KBM-7 (cell line): ENCODE measurements around the gene SCAPER.
A peak's percentile ranks its signal among the peaks of the same experiment; 100 is the strongest.
"Not testable (repeated sequence)": the region's sequence is repeated elsewhere in the genome, so short reads cannot be mapped to it uniquely, and the experiment has no call there.

Experiments used
- DNase-seq: peaks from one replicate; pipeline ENCODE4 v3.0.0-alpha.2; 2015
- in situ Hi-C: fragments of 300-500 bp; cut with MboI; formaldehyde crosslinking; loops from 2 replicates; pipeline ENCODE4 v1.14.3; 2020; ENCODE audit warnings: low sequenced_read_pairs, low pct_unique_long_range_greater_than_20kb, mixed read lengths

The SCAPER gene

DNA sequence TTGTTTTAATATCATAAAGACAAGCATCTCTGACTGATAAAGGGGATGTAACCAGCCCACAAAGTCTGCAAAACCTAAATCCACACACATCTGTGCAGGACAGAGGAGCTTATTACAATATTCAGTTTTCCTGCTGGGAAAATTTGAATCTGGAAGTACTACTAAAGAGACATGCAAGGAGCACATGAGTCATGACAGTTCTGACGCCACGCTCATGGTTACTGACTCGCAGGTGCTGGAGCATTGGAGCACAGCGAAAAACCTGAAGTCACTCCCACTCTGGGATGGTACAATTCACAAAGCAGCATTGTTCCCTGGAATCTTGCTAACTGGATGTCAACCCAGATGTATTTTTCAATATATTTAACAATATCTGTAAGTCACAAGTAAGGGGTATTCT, 576.2 kb downstream of the SCAPER start:
- in situ Hi-C loops = loop anchor here (10.0 kb wide), 1 partner anchor 134 kb away; no protein-coding TSS in a partner anchor

DNA sequence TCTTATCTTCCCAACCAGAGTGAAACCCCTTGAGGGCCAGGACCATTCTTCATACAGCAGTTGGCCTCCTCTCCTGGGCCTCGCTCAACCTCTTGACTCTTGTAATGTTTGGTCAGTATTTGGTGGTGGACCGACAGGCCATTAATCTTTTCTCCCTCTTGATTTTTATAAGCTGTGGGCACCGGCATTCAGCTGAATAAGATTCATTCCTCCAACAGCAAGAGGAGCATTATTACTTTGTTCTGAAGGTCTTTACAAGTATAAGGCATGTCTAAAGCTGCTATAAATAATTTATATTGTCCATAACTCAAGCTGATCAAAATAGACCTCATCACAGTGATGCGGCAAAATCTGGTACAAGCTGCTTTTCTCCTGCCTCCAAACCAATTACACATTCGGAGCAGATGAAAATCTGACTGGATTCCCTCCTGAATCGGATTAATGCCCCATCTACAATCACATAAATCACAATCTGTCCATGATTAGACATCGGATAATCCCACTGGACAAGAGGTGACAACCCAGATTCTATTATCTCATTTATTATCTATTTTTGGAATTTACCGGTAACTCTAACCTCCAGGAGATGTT, 576.9 kb downstream of the SCAPER start:
- DNase-seq = no peak
- in situ Hi-C loops = loop anchor here (10.0 kb wide), 1 partner anchor 133 kb away; no protein-coding TSS in a partner anchor

More for the DNA sequence above, 576.2 kb downstream of the SCAPER start:
- no peak for DNase-seq

DNA sequence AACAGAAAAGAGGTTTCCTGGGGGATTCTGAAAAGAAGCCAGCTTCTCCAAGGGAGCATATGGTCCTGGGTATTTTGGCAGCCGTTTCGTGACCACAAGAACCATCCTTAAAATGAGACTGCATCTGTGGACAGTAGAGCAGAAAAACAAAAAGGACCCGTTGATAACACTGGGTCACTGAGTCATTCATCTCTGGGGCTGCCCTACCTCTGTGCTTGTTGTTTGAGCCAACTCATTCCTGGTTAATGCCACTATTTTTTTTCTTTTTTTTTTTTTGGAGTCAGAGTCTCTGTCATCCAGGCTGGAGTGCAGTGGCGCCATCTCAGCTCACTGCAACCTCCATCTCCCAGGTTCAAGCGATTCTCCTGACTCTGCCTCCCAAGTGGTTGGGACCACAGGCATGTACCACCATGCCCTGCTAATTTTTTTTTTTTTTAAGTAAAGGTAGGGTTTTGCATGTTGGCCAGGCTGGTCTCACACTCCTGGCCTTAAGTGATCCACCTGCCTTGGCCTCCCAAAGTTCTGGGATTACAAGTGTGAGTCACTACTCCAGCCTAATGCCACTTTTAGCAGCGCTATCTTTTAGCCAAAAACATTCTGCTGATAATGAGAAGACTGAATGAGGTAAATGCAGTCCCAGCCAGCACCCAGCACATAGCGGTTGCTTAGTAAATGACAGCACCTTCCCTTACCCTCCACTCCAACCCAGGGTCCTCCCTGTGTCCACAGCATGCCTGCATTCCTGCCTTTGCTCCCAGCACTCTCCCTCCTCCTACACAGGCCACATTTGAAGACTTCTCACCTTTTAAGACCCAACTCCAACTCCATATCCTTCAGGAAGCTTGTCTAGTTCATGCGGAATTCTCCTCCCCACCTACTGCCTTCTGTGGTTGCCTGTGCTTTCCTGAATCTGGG, 577.7 kb downstream of the SCAPER start:
- no peak for DNase-seq
- in situ Hi-C loops = loop anchor here (10.0 kb wide), 1 partner anchor 133 kb away; no protein-coding TSS in a partner anchor

DNA sequence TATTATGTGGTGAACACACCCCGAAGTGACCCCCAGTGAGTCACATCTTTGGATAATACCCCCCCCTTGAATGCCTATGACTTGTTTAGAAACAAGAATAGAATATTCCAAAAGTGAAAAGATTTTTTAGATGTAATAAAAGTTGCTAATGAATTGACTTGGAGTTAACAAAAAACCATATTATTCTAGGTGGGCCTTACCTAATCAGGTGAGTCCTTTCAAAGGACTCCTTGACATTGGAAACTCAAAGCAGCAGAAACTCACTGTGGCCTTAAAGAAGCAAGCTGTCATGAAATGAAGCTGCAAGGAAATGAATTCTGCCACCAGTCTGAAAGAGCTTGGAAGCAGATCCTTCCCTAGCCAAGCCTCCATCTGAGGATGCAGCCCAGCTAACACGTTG, 579.4 kb downstream of the SCAPER start:
- DNase-seq = no peak
- in situ Hi-C loops = loop anchor here (10.0 kb wide), 1 partner anchor 131 kb away; no protein-coding TSS in a partner anchor

DNA sequence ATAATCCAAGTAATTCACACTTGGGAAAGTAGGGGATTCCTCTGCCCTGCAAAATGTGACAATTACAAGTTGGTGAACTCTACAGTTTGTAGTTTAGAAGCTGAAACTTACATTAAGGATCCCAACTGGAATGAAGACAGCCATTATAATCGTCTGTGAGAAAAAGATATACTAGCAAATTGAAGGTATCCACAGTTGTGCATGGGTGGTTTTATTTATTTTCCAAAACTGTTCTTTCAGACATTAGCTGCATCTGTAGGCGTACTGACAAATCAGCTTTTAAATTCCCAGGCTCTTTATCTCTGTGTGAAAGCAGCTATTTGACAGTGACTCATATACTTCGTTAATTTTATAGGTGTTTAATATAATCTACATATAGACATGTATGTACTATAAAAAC, 581.1 kb downstream of the SCAPER start:
- DNase-seq = no peak
- in situ Hi-C loops = loop anchor here (10.0 kb wide), 1 partner anchor 129 kb away; no protein-coding TSS in a partner anchor

DNA sequence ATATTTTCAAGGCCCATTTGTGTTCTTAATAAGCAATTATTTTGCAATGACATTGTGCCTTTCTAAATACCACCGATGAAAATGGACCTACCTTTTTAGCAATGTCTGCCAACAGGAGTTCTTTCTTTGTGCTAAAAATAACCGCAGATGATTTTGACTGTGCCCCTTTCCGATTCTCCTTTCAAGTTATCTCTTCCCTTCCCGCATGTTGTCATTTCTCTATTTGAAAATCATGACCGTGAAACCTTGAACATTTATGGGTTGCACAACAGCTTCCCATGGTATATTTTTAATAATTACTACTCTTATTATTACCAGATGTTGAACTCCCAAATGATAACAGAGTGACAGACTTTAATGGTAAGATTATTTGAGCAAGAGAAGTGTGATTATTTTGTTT, 583.5 kb downstream of the SCAPER start:
- in situ Hi-C loops = loop anchor here (10.0 kb wide), 1 partner anchor 127 kb away; no protein-coding TSS in a partner anchor
- DNase-seq = no peak

DNA sequence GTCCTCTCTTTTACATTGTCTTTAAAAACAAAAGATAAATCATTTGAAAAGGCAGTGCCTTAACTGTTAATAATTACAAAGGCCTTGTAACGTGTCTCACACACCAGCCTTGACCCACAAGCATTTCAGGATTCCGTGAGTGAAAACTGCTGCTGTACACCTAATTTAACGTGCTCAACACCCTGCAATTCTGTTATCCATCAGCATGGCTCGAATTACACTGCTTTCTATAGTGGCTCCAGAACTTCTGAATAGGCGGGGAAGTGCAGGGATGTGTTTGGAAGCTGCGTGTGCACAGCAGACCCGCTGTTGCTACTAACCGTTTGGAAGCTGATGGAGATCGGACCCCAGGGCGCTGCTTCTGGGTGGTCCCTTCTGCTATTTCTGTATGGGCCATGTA, 584.0 kb downstream of the SCAPER start:
- no peak for DNase-seq
- in situ Hi-C loops = loop anchor here (10.0 kb wide), 1 partner anchor 126 kb away; no protein-coding TSS in a partner anchor

DNA sequence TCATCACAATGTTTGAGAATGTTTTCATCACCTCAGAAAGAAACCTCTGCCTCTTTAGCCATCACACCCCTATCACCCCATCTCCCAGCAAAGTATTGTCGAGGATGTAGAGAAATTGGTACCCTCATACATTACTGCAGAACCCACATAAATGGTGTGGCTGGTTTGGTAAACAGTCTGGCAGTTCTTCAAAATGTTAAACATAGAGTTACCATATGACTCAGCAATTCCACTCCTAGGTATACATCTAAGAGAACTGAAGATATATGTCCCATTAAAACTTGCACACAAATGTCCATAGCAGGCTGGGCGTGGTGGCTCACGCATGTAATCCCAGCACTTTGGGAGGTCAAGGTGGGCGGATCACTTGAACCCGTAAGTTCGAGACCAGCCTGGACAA, 585.1 kb downstream of the SCAPER start:
- in situ Hi-C loops = loop anchor here (10.0 kb wide), 1 partner anchor 125 kb away; no protein-coding TSS in a partner anchor
- no peak for DNase-seq

DNA sequence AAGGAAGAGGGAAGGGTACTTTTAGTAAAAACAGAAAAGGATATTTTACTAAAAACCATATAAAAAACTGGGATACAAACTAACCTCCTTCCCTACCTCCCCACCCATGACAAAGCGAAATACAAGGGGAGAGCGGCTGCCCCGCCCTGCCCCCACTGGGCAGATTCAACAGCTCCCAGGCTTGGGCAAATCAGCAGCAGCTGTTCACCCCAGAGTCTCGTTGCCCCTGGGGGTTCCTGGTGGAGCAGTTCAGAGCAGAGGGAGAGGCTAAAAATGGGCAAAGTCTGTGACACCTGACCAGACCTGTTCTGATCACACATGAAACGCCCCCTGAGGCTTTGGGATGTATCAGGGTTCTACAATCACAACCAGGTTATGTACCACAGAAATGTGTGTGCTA, 591.4 kb downstream of the SCAPER start:
- in situ Hi-C loops = no loop called here

DNA sequence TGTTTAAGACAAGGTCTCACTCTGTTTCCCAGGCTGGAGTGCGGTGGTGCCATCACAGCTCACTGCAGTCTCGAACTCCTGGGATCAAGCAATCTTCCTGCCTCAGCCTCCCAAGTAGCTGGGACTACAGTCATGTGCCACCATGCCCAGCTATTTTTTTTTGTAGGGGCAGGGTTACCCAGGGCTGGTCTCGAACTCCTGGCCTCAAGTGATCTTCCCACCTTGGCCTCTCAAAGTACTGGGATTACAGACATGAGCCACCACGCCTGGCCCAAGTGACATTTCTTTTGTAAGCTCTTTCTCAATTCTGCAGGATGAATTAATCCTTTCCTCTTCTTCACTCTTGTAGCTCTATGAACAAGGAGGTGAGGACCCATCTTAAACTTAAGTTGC, 592.0 kb downstream of the SCAPER start:
- in situ Hi-C loops, DNase-seq: not testable (repeated sequence)

More for the DNA sequence above, 591.4 kb downstream of the SCAPER start:
- DNase-seq = no peak

DNA sequence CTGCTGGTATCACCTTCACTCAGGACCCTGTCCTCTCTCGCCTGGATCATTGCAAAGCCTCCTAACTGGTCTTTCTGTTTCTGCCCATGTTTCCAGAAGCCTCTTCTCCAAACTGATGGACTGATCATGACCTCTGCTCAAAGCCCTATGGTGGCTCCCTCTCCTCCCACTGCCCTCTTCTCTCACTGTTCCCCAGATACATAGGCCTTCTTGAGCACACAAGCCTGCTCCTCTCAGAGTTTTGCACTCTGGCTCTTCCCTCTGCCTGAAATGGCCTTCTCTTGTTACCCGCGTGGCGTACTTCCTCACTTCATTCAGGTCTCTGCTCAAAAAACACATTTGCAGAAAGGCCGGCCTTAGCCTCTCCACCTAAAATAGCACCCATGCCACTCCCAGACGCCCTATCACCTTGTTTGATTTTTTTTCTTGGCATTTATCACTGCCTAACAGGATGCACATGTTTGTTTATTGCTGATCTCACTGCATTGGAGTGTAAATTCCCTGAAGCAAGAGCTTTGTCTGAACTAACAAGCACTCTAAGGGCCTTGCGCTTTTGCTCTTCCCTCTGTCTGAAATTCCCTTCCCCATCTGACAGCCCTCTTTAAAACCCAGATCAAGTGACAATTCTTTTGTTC, 592.5 kb downstream of the SCAPER start:
- no peak for DNase-seq
- in situ Hi-C loops = no loop called here

DNA sequence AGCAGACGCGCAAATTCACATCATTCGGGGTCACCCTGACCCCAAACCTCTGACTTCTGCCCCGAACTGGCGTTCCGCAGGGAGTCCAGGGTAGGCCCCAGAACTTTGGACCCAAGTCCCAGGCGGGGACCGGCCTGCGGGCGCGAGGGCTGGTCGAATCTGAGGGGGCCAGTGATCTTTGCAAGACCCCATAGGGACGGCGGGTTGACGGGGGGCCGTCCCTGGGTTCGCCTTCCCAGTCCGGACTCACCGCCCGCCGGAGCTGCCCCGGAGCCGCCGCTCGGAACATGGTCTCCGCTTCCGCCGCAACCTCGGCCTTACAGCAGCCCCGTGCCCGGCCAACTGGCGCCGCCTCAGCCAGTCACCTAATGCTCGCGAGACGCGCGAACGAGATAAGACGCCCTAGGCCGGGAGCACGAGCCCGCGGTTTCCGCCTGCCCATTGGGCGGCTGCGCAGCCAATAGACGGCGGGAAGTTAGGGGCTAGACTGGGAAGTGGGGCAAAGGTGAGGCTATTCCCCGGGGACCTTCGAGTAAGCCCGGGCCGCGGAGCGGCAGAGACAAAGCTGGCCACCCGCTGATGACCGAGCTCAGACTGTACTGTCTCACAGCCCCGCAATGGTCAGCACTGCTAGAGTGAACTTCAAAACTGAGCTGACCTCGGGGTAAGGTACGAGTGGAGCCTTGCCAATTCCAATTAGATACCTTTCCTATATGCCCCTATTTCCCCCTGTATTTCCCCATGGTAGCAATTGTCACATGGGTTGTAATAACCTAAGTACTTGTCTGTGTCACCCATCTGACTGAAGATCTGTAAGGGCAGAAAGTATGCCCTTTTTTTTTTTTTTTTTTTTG, 593.8 kb downstream of the SCAPER start, which contains the start of gene ETFA:
Gene ETFA (minus strand): TSS at position 370 of the 854 bp plus-strand sequence. CDS start 81 bp downstream, at position 289.
- in situ Hi-C loops = no loop called here
- peak; percentile 99 for DNase-seq

DNA sequence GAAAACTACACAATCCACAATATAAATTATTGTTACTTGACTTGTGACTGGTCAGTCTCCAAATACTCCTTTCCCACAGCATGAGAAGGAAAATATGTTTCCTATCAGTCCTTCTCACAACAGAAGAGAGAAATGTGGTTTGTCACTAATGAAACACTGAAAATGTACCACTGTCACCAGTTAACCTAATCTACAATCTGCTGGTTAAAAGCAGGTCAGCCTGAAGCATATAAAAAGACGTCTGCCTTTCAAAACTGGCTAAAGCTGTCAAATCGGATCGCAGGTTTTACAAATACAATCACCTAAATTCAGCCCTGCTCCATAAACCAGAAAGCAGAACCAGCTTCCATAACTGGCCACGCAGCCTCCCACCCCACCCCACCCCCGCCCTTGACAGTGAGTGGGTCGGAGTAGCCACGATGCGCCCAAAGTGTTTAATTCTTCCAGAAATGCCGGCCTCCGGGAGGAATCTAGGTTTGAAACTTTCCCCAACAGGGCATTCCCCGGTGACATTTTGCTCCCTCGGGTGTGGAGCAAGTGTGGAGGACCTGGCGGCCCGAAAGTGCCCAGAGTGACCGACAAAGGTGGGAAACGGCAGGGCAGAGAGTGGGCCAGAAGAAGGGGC, 594.6 kb downstream of the SCAPER start:
- DNase-seq = peak; percentile 80
- in situ Hi-C loops = no loop called here

DNA sequence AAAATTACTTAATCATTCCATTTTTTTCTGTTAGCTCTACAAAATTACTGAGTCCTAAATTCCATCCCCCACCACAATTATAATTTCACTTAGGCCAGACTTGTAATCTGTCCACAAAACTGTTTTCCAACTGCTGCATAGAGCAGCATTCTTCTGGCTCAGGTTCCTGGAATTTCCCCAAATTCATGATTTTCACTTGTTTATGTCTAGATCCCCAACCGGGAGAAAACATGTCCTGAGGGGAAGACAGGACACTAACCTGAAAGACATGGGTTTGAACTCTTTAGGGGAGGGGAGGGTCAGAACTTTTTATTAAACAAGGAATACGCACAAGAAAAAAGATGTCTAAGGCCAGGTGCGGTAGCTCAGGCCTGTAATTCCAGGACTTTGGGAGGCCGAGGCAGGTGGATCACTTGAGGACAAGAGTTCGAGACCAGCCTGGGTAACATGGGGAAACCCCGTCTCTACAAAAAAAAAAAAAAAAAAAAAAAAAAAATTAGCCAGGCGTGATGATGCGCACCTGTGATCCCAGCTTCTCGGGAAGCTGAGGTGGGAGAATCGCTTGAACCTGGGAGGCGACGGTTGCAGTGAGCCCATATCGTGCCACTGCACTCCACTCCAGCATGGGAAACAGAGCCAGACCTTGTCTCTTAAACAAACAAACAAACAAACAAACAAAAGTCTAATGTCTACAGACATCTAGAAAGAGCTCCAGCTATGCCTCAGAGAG, 595.4 kb downstream of the SCAPER start:
- DNase-seq = no peak
- in situ Hi-C loops = no loop called here

DNA sequence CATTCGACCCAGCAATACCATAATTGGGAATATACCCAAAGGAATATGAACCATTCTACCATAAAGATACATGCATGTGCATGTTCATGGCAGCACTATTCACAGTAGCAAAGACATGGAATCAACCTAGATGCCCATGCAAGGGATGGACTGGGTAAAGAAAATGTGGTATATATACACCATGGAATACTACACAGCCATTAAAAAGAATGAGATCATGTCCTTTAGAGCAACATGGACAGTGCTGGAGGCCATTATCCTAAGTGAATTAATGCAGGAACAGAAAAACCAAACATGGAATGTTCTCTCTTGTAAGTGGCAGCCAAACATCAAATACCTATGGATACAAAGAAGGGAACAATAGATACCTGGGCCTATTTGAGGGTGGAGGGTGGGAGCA, 601.2 kb downstream of the SCAPER start:
- in situ Hi-C loops = no loop called here
- no peak for DNase-seq

DNA sequence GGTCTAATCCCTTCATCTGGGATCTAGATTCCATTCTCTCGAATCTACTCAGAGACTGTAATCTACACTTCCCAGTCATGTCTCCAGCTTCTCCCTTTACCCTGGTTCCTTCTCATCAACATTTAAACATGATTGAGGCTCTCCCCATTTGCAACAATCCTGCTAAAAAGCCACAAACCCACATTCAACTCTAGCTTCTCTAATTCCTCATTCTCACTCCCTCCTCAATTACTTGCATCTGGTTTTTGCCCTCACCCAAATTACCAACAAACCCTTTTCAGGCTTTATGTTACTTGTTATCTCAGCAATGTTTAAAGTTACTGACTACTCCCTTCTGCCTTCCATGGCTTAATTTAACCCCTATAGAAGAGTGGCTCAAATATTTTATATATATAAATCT, 605.4 kb downstream of the SCAPER start:
- peak; percentile 87 for DNase-seq
- in situ Hi-C loops = no loop called here

DNA sequence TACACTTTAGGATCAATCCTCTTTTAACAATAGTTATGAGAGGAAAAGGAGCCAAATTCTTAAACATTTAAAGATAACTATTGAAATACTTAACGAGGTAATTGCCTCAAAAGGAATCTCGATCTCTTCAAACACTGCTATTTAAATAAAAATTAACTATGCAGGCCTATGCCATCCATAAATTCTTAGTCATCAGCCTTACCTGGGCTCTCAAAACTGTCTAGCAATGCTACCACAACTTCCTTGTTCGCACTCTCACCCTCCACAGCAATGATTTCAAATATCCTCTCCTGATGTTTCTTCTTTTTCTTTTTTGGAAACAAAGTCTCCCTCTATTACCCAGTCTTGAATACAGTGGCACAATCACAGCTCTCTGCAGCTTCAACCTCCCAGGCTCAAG, 606.2 kb downstream of the SCAPER start:
- in situ Hi-C loops = no loop called here
- DNase-seq = no peak

DNA sequence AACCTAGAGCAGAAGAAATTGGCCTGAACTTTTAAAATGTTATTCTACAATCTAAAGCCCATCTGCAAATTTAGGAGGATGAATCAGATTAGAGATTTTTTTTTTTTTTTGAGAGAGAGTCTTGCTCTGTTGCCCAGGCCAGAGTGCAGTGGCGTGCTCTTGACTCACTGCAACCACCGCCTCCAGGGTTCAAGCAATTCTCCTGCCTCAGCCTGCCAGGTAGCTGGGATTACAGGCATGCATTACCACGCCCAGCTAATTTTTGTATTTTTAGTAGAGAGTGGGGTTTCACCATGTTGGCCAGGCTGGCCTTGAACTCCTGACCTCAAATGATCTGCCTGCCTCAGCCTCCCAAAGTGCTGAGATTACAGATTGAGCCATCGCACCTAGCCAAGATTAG, 607.2 kb downstream of the SCAPER start:
- DNase-seq, in situ Hi-C loops: not testable (repeated sequence)
